PFSK-1 (cell line): ENCODE data around the gene UBL4A.

Experiments
- FOXP2 ChIP-seq: optimal IDR thresholded peaks from 2 replicates; pipeline ENCODE3; 2011; ENCODE audit warnings: borderline replicate concordance, control low read depth, inconsistent platforms; ENCODE audit not compliant: insufficient read depth; ENCODE audit errors: extremely low read length, extremely low read depth
- POLR2AphosphoS5 ChIP-seq: IDR thresholded peaks from 2 replicates; pipeline ENCODE4 v1.6.1; 2012; ENCODE audit warnings: low read depth, mild to moderate bottlenecking, control low read depth, low read length, moderate library complexity
- SIN3A ChIP-seq: IDR thresholded peaks from 2 replicates; pipeline ENCODE4 v1.6.1; 2012; ENCODE audit warnings: mild to moderate bottlenecking, low read length, moderate library complexity, borderline replicate concordance; ENCODE audit not compliant: insufficient read depth
- TAF1 ChIP-seq: IDR thresholded peaks from 2 replicates; pipeline ENCODE4 v1.6.1; 2012; ENCODE audit warnings: low read length, control low read depth, borderline replicate concordance; ENCODE audit not compliant: insufficient read depth
- TF ChIP-seq, protein P1 (sequence below), 2 experiments: IDR thresholded peaks; 2 replicates each; pipeline versions ENCODE4 v1.6.1 to v1.8.0; 2011 to 2012; ENCODE audit warnings: low read depth in 2 of 2, low read length in 2 of 2, control low read depth in 1 of 2, inconsistent platforms in 1 of 2, mild to moderate bottlenecking in 1 of 2, moderate library complexity in 1 of 2; ENCODE audit not compliant: insufficient read depth in 1 of 2

The UBL4A gene

DNA sequence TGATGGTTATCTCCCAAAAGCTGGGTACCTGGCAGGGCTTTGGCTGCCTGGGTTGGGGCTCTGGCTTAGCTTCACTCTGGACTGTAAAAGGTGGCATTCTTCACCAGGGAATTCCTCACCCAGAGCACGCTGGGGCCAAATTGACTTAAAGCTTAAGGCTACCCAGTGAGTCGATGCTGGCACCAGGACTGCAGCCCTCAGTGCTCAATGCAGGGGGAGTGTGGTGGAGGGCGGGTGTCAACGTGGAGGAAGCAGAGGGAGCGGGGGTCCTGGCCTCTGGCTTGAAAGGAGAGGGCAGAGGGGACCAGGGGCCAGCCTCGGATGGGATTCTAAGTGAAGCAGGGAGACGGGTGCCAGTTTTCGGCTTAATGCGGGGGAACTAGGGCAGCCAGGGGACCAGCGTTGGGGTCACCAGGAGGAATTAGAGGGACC lies 42.9 kb downstream of the UBL4A start:
- no peak for TF ChIP-seq SIN3A
- no peak; the same call in 1 of the 2 replicates for TF ChIP-seq POLR2AphosphoS5
- no peak for TF ChIP-seq TAF1

DNA sequence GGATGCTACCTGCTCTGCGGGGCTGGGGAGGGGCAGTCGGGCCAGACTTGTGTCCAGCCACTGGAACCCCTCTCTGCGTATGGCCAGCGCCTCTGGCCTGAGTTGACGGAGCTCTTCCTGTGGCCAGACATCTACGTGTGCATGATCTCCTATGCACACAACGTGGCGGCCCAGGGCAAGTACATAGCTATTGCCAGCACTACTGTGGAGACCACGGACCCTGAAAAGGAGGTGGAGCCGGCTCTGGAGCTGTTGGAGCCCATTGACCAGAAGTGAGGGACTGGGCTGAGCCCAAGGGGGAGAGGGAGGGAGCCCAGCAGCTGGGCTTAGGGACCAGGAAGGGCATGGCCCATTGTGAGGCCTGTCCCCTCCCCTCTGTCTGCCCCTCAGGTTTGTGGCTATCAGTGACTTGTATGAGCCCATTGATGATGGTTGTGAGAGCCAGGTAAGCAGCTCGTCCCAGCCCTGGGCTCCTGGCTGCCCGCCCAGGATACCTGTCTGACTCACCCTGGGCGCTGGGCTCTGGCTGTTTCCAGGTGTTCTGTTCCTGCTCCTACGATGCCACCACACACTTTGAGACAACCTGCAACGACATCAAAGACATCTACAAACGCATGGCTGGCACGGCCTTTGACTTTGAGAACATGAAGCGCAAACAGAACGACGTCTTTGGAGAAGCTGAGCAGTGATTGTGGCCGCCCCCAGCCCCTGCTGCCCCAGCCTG lies 44.3 kb downstream of the UBL4A start:
- TF ChIP-seq POLR2AphosphoS5 (no peak), FOXP2 (no peak), SIN3A (no peak), TAF1 (no peak)
- TF ChIP-seq, protein P1, sequence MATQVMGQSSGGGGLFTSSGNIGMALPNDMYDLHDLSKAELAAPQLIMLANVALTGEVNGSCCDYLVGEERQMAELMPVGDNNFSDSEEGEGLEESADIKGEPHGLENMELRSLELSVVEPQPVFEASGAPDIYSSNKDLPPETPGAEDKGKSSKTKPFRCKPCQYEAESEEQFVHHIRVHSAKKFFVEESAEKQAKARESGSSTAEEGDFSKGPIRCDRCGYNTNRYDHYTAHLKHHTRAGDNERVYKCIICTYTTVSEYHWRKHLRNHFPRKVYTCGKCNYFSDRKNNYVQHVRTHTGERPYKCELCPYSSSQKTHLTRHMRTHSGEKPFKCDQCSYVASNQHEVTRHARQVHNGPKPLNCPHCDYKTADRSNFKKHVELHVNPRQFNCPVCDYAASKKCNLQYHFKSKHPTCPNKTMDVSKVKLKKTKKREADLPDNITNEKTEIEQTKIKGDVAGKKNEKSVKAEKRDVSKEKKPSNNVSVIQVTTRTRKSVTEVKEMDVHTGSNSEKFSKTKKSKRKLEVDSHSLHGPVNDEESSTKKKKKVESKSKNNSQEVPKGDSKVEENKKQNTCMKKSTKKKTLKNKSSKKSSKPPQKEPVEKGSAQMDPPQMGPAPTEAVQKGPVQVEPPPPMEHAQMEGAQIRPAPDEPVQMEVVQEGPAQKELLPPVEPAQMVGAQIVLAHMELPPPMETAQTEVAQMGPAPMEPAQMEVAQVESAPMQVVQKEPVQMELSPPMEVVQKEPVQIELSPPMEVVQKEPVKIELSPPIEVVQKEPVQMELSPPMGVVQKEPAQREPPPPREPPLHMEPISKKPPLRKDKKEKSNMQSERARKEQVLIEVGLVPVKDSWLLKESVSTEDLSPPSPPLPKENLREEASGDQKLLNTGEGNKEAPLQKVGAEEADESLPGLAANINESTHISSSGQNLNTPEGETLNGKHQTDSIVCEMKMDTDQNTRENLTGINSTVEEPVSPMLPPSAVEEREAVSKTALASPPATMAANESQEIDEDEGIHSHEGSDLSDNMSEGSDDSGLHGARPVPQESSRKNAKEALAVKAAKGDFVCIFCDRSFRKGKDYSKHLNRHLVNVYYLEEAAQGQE (IDR thresholded peaks at IDR 0.05; ENCODE audit: insufficient read depth in 1 of 2, low read depth in 2 of 2, low read length in 2 of 2) = no peak

DNA sequence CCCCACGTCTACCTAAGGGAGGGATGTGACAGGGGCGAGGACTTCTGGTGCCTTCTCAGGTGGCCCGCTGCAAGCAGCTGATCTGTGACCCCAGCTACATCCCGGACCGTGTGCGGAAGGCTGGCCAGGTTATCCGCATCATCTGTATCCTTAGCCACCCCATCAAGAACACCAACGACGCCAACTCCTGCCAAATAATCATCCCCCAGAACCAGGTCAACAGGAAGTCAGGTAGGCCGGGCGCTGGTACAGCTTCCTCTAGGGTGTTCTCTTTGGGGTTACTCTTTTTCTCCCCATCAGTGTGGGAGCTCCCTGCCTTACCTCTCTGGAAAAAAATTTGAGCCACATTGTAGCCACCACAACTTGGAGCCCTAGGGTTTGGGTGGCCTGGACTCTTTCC lies 44.9 kb downstream of the UBL4A start:
- no peak for TF ChIP-seq POLR2AphosphoS5

DNA sequence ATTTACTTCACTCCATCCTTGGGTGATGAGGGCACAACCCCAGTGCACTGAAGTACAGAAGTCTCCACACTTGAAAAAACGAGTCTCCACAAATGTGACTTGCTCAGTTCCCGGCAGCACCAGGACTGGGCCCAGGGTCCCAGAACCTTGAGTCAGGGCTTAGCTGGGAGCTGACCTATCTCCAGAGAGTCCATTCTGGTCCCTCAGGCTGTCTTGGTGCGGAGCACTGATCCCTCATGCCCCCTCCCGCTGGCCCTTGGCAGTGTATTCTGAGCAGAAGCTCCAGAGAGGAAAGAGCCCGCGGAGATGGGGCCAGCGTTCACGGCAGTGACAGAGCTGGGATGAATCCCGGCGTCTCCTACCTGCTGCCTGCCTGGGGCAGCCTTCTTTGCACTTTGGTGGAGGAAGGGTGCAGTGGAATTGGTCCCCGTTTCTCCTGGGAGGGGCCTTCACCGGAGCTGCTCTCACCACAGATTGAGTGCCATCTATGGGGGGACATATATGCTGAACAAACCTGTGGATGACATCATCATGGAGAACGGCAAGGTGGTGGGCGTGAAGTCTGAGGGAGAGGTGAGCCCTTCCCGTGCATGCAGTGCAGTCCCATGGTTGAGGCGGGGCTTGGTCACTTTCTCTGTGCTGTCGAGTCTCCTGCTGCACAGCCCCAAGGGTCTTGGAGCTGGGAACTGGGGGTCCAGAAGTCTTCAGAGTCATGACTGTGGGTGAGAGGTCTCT lies 45.6 kb downstream of the UBL4A start:
- TF ChIP-seq, protein P1 (IDR thresholded peaks at IDR 0.05; ENCODE audit: insufficient read depth in 1 of 2, low read depth in 2 of 2, low read length in 2 of 2) = no peak
- TF ChIP-seq TAF1 (no peak), POLR2AphosphoS5 (no peak), SIN3A (no peak), FOXP2 (no peak)

DNA sequence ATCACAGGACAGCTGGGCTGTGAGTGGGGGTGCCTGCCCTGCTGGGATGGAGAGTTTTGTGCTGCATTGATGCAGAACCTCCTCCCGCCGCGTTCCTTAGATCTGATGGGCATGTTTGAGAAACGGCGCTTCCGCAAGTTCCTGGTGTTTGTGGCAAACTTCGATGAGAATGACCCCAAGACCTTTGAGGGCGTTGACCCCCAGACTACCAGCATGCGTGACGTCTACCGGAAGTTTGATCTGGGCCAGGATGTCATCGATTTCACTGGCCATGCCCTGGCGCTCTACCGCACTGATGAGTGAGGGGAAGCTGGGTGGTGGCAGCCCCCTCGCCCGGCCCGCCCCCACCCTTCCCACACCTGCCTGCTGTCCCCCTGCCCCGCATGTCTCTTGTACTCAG lies 46.6 kb downstream of the UBL4A start:
- no peak for TF ChIP-seq TAF1
- TF ChIP-seq FOXP2 = no peak
- TF ChIP-seq, protein P1 (IDR thresholded peaks at IDR 0.05; ENCODE audit: insufficient read depth in 1 of 2, low read depth in 2 of 2, low read length in 2 of 2) = no peak
- no peak for TF ChIP-seq POLR2AphosphoS5
- no peak for TF ChIP-seq SIN3A

DNA sequence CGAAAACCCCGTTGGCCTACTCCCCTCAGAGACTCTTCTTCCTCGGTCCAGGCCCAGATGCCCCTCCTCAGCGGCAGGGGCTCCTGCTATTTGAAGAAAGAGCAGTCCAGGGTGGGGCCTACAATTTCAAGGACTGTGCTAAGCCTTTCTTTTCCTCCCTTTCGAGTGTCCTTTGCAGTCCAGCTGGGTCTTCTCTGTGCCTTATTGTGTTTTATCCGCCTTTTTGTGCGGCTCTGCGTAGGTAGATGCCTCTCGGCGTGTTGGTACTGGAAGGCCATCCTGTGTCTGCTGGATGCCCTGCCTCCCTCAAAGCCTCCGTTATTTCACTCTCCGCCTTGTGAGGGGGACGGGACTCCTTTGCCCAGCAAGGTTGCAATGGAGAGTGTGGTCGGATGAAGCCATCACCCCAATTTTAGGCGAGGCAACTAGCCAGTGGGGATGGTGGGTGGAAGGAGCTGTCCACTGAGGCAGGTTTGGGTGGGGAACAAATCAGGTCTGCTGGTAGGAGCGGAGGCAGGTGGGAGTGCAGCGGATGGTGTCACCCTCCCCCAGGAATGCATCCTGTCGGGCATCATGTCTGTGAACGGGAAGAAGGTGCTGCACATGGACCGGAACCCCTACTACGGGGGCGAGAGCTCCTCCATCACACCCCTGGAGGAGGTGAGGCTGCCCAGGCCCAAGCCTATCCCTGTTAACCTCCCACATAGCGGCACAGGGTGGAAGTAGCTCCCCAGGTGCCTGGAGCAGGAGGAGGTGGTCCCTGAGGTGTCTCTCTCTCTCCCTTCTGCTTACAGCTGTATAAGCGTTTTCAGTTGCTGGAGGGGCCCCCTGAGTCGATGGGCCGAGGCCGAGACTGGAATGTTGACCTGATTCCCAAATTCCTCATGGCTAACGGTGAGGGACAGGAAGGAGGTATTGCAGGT lies 48.2 kb downstream of the UBL4A start:
- TF ChIP-seq SIN3A (no peak), TAF1 (no peak), POLR2AphosphoS5 (no peak), FOXP2 (no peak)
- TF ChIP-seq, protein P1 (IDR thresholded peaks at IDR 0.05; ENCODE audit: insufficient read depth in 1 of 2, low read depth in 2 of 2, low read length in 2 of 2) = no peak
